GM21786 (cell line): Measurements from ENCODE around the gene TOM1L2.
"Not testable (repeated sequence)": the region's sequence is repeated elsewhere in the genome, so short reads cannot be mapped to it uniquely, and the experiment has no call there.

Experiments used
- ATAC-seq: cut with Tn5 transposase; IDR thresholded peaks from one replicate; pipeline ENCODE4 v1.9.1; 2021; ENCODE audit not compliant: unreplicated experiment

TOM1L2 gene

GRCh38 chr17:17811381-17812210, 160.6 kb downstream of the TOM1L2 start:
- ATAC-seq = no peak

- ATAC-seq = no peak
Measured at GRCh38 chr17:17810895-17811248, 161.3 kb downstream of the TOM1L2 start.

GRCh38 chr17:17810084-17810894, 161.9 kb downstream of the TOM1L2 start:
- no peak for ATAC-seq

GRCh38 chr17:17809531-17810083, 162.6 kb downstream of the TOM1L2 start:
- ATAC-seq = no peak

GRCh38 chr17:17808706-17809432, 163.3 kb downstream of the TOM1L2 start:
- ATAC-seq = no peak

GRCh38 chr17:17808200-17808599, 164.0 kb downstream of the TOM1L2 start:
- ATAC-seq = not testable (repeated sequence)

- ATAC-seq = no peak
Measured at GRCh38 chr17:17807440-17807839, 164.8 kb downstream of the TOM1L2 start.

- ATAC-seq = no peak
Measured at GRCh38 chr17:17806611-17807274, 165.5 kb downstream of the TOM1L2 start.

- no peak for ATAC-seq
Measured at GRCh38 chr17:17806035-17806434, 166.2 kb downstream of the TOM1L2 start.

- ATAC-seq = no peak
Measured at GRCh38 chr17:17805575-17805974, 166.6 kb downstream of the TOM1L2 start.

- no peak for ATAC-seq
Measured at GRCh38 chr17:17804007-17804406, 168.2 kb downstream of the TOM1L2 start.

- no peak for ATAC-seq
Measured at GRCh38 chr17:17801800-17802481, 170.3 kb downstream of the TOM1L2 start.

- no peak for ATAC-seq
Measured at GRCh38 chr17:17800504-17801021, 171.6 kb downstream of the TOM1L2 start.

GRCh38 chr17:17798573-17799255, 173.5 kb downstream of the TOM1L2 start:
- ATAC-seq = no peak

- no peak for ATAC-seq
Measured at GRCh38 chr17:17798010-17798556, 174.1 kb downstream of the TOM1L2 start.

GRCh38 chr17:17797119-17797809, 174.9 kb downstream of the TOM1L2 start:
- no peak for ATAC-seq

- no peak for ATAC-seq
Measured at GRCh38 chr17:17796787-17797061, 175.5 kb downstream of the TOM1L2 start.

- ATAC-seq = no peak
Measured at GRCh38 chr17:17795946-17796786, 176.0 kb downstream of the TOM1L2 start.
